H9 (cell line): ENCODE data around the gene NRCAM. TPM values are rescaled to one million over a fixed set of nuclear protein-coding genes. Genes with fewer than 3 reads are reported as not detected.

ENCODE experiments used
- DNase-seq: peaks from one replicate; pipeline ENCODE4 v3.0.0-alpha.2; 2017
- H2AFZ ChIP-seq: one replicate; pipeline ENCODE4 v1.6.1; 2013; ENCODE audit warnings: mild to moderate bottlenecking, low read length, control low read depth, moderate library complexity
- H2AK5ac ChIP-seq: 2 replicates; pipeline ENCODE4 v1.6.1; 2013; ENCODE audit warnings: low read length, control low read depth, mixed read lengths; ENCODE audit not compliant: insufficient read length
- H2BK120ac ChIP-seq: one replicate; pipeline ENCODE4 v1.6.1; 2013; ENCODE audit warnings: low read depth, mild to moderate bottlenecking, low read length, control low read depth, inconsistent platforms; ENCODE audit not compliant: poor library complexity, severe bottlenecking
- H2BK12ac ChIP-seq: 2 replicates; pipeline ENCODE4 v1.6.1; 2013; ENCODE audit warnings: low read length, control low read depth, mixed read lengths, low read depth; ENCODE audit not compliant: insufficient read length
- H2BK15ac ChIP-seq: 2 replicates; pipeline ENCODE4 v1.6.1; 2013; ENCODE audit warnings: low read depth, low read length, control low read depth
- H2BK20ac ChIP-seq: one replicate; pipeline ENCODE4 v1.6.1; 2013; ENCODE audit warnings: low read depth, mild to moderate bottlenecking, low read length, control low read depth, inconsistent platforms; ENCODE audit not compliant: poor library complexity, severe bottlenecking
- H2BK5ac ChIP-seq: 2 replicates; pipeline ENCODE4 v1.6.1; 2013; ENCODE audit warnings: low read length, control low read depth, mixed read lengths; ENCODE audit not compliant: insufficient read length
- H3K14ac ChIP-seq: 2 replicates; pipeline ENCODE4 v1.6.1; 2013; ENCODE audit warnings: low read length, control low read depth; ENCODE audit not compliant: insufficient read depth
- H3K18ac ChIP-seq: 2 replicates; pipeline ENCODE4 v1.6.1; 2013; ENCODE audit warnings: low read depth, mild to moderate bottlenecking, mixed read lengths, low read length, control low read depth; ENCODE audit not compliant: insufficient read length
- H3K23ac ChIP-seq: 2 replicates; pipeline ENCODE4 v1.6.1; 2013; ENCODE audit warnings: low read length, control low read depth, mixed read lengths, low read depth; ENCODE audit not compliant: insufficient read length
- H3K23me2 ChIP-seq: 2 replicates; pipeline ENCODE4 v1.6.1; 2013; ENCODE audit warnings: low read depth, mild to moderate bottlenecking, mixed read lengths, low read length, control low read depth; ENCODE audit not compliant: insufficient read length, poor library complexity, severe bottlenecking
- H3K27ac ChIP-seq: 2 replicates; pipeline ENCODE4 v1.5.1; 2013; ENCODE audit warnings: low read length, control low read depth, mixed read lengths, low read depth; ENCODE audit not compliant: insufficient read length
- H3K27me3 ChIP-seq: 2 replicates; pipeline ENCODE4 v1.6.1; 2013; ENCODE audit warnings: low read length, control low read depth, inconsistent platforms; ENCODE audit not compliant: insufficient read depth
- H3K4ac ChIP-seq: 2 replicates; pipeline ENCODE4 v1.6.1; 2013; ENCODE audit warnings: low read depth, mild to moderate bottlenecking, control low read depth, inconsistent platforms, low read length, moderate library complexity
- H3K4me1 ChIP-seq: 2 replicates; pipeline ENCODE4 v1.6.1; 2013; ENCODE audit warnings: low read length, control low read depth, inconsistent platforms; ENCODE audit not compliant: insufficient read depth
- H3K4me2 ChIP-seq: 2 replicates; pipeline ENCODE4 v1.6.1; 2013; ENCODE audit warnings: low read length, control low read depth, mixed read lengths; ENCODE audit not compliant: insufficient read length, insufficient read depth
- H3K56ac ChIP-seq: 2 replicates; pipeline ENCODE4 v1.6.1; 2013; ENCODE audit warnings: low read depth, mild to moderate bottlenecking, mixed read lengths, low read length, control low read depth; ENCODE audit not compliant: insufficient read length
- H3K79me1 ChIP-seq: 2 replicates; pipeline ENCODE4 v1.6.1; 2013; ENCODE audit warnings: low read depth, mild to moderate bottlenecking, moderate library complexity, low read length, control low read depth, inconsistent platforms; ENCODE audit not compliant: insufficient read depth, poor library complexity, severe bottlenecking
- H3K79me2 ChIP-seq: 2 replicates; pipeline ENCODE4 v1.6.1; 2013; ENCODE audit warnings: low read length, control low read depth, inconsistent platforms; ENCODE audit not compliant: insufficient read depth
- H3K9ac ChIP-seq: 2 replicates; pipeline ENCODE4 v1.6.1; 2013; ENCODE audit warnings: low read length, control low read depth, mixed read lengths; ENCODE audit not compliant: insufficient read length; ENCODE audit errors: extremely low read depth
- H3K9me3 ChIP-seq: one replicate; pipeline ENCODE4 v1.6.1; 2013; ENCODE audit warnings: low read depth, low read length, inconsistent platforms; ENCODE audit not compliant: control insufficient read depth
- H3T11ph ChIP-seq: one replicate; pipeline ENCODE4 v1.6.1; 2013; ENCODE audit warnings: mild to moderate bottlenecking, low read length, control low read depth, inconsistent platforms
- H4K20me1 ChIP-seq: one replicate; pipeline ENCODE4 v1.6.1; 2013; ENCODE audit not compliant: control insufficient read depth, insufficient read length, insufficient read depth
- H4K5ac ChIP-seq: 2 replicates; pipeline ENCODE4 v1.6.1; 2013; ENCODE audit warnings: low read depth, mild to moderate bottlenecking, mixed read lengths, low read length, control low read depth; ENCODE audit not compliant: insufficient read length
- H4K8ac ChIP-seq: replicated peaks from 2 replicates; pipeline ENCODE4 v1.6.1; 2013; ENCODE audit warnings: low read length, control low read depth, mixed read lengths, low read depth; ENCODE audit not compliant: insufficient read length
- H4K91ac ChIP-seq: 2 replicates; pipeline ENCODE4 v1.6.1; 2013; ENCODE audit warnings: low read depth, mild to moderate bottlenecking, moderate library complexity, mixed read lengths, low read length, control low read depth; ENCODE audit not compliant: insufficient read length
- H3K27ac Mint-ChIP-seq, 3 experiments: 2 replicates in 2 of 3; 3 replicates in 1 of 3; pipeline ENCODE4 v1.8.0; 2020 to 2021; ENCODE audit warnings: mixed read lengths in 3 of 3, mild to moderate bottlenecking in 1 of 3, moderate library complexity in 1 of 3
- H3K27me3 Mint-ChIP-seq: 2 replicates; pipeline ENCODE4 v1.8.0; 2021; ENCODE audit warnings: low read depth, mild to moderate bottlenecking, moderate library complexity, mixed read lengths
- H3K36me3 Mint-ChIP-seq, 3 experiments: 2 replicates in 2 of 3; 3 replicates in 1 of 3; pipeline ENCODE4 v1.8.0; 2020 to 2021; ENCODE audit warnings: low read depth in 3 of 3, mixed read lengths in 3 of 3; ENCODE audit not compliant: insufficient read depth in 1 of 3
- H3K4me1 Mint-ChIP-seq, 2 experiments: 2 replicates each; pipeline ENCODE4 v1.8.0; 2020; ENCODE audit warnings: mixed read lengths in 2 of 2
- H3K4me3 Mint-ChIP-seq, 2 experiments: 2 replicates in 1 of 2; 3 replicates in 1 of 2; pipeline ENCODE4 v1.8.0; 2020 to 2021; ENCODE audit warnings: mild to moderate bottlenecking in 2 of 2, mixed read lengths in 2 of 2, moderate library complexity in 1 of 2
- H3K9me3 Mint-ChIP-seq, 2 experiments: 2 replicates in 1 of 2; 3 replicates in 1 of 2; pipeline ENCODE4 v1.8.0; 2020; ENCODE audit warnings: mild to moderate bottlenecking in 2 of 2, mixed read lengths in 2 of 2, moderate library complexity in 1 of 2
- CTCF ChIP-seq: fragments of 200-600 bp; sonication (generic); conservative IDR thresholded peaks from 3 replicates; pipeline ENCODE4 v1.8.0; 2021; ENCODE audit warnings: antibody characterized with exemption, mild to moderate bottlenecking
- WGBS: extraction: QIAGEN DNeasy Blood & Tissue Kit; methylation state at CpG from one replicate; pipeline ENCODE4 v1.1.7; 2013; ENCODE audit warnings: missing lambda C conversion rate, low lambda C conversion rate, mixed read lengths; ENCODE audit not compliant: insufficient read length; ENCODE audit errors: extremely low coverage; 5-methylcytosine and 5-hydroxymethylcytosine counted together
- total RNA-seq: library from RNA; stranded (reverse); gene quantifications from 2 replicates; pipeline ENCODE4 v1.2.1, GENCODE V29; 2021

The NRCAM gene
- total RNA-seq, 1 experiment from 2014 or later = 2.3 TPM

GRCh38 chr7:108222236-108222892 is 233.9 kb downstream of the NRCAM start:
- Histone ChIP-seq H4K5ac (no peak overlapping the region), H2BK15ac (no peak overlapping the region), H3K23me2 (no peaks in the 10 kb centered on the region), H3K4me2 (no peak overlapping the region), H3K27me3 (no peaks in the 10 kb centered on the region), H3K4ac (no peak overlapping the region), H3K23ac (no peak overlapping the region), H3K79me2 (no peaks in the 10 kb centered on the region), H3K4me1 (no peaks in the 10 kb centered on the region), H3K9ac (no peak overlapping the region), H2BK120ac (no peak overlapping the region), H2AK5ac (no peak overlapping the region), H3K9me3 (no peaks in the 10 kb centered on the region), H2BK20ac (no peak overlapping the region), H2BK5ac (no peak overlapping the region), H3K18ac (no peak overlapping the region), H3K56ac (no peak overlapping the region), H2AFZ (no peak overlapping the region), H2BK12ac (no peak overlapping the region), H3T11ph (no peak overlapping the region), H4K8ac (no peak overlapping the region), H4K91ac (no peak overlapping the region), H3K27ac (no peak overlapping the region), H3K14ac (no peak overlapping the region), H3K79me1 (no peaks in the 10 kb centered on the region), H4K20me1 (no peaks in the 10 kb centered on the region)
- Mint-ChIP-seq H3K36me3 (peaks cover 0 to 17% (median 8%) of the 10 kb centered on the region in 3 experiments; a peak in 4 of 7 replicates), H3K9me3 (peaks cover 8% of the 10 kb centered on the region in 2 experiments), H3K4me1 (peaks cover 7% of the 10 kb centered on the region in 2 experiments), H3K27ac (no peak overlapping the region), H3K27me3 (peaks cover 2% of the 10 kb centered on the region; the same call in 1 of the 2 replicates), H3K4me3 (no peak overlapping the region)
- WGBS = no CpG with 5 or more reads among the region's 7 CpGs
- DNase-seq = peak; percentile 41
- TF ChIP-seq CTCF = peak; percentile 29; the same call in 1 of the 3 replicates
